DLD1 (cell line): ENCODE results near the gene GOLGA6L10.
"Not testable (repeated sequence)": the region's sequence is repeated elsewhere in the genome, so short reads cannot be mapped to it uniquely, and the experiment has no call there.

Experiments used
- in situ Hi-C: cut with HindIII; loops from 2 replicates; pipeline ENCODE4 v1.10.0; 2017; ENCODE audit warnings: low sequenced_read_pairs

Gene GOLGA6L10

GRCh38 chr15:82319522-82320278 lies 29.6 kb downstream of the GOLGA6L10 start:
- in situ Hi-C loops, result not testable (repeated sequence)

GRCh38 chr15:82318281-82318680 lies 31.0 kb downstream of the GOLGA6L10 start:
- in situ Hi-C loops, result not testable (repeated sequence)

DNA sequence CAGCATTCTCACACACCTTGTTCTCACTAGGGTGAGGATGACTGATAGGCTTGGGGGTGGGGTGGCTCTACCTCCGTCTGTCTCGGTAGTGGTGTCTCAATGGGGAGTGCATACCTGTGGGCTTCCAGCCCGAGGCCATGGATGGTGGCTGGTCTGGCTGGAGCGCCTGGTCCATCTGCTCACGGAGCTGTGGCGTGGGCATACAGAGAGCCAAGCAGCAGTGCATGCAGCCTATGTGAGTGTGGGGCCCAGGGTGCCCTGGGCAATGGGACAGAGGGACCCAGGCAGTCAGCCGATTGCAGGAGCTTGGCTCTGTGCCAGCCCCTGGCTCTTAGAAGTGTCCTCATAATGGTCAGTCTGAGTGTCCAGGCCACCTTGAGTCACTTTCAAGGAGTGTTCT lies 31.8 kb downstream of the GOLGA6L10 start:
- in situ Hi-C loops, result not testable (repeated sequence)

GRCh38 chr15:82317091-82317489 lies 32.2 kb downstream of the GOLGA6L10 start:
- in situ Hi-C loops, result no loop called here

DNA sequence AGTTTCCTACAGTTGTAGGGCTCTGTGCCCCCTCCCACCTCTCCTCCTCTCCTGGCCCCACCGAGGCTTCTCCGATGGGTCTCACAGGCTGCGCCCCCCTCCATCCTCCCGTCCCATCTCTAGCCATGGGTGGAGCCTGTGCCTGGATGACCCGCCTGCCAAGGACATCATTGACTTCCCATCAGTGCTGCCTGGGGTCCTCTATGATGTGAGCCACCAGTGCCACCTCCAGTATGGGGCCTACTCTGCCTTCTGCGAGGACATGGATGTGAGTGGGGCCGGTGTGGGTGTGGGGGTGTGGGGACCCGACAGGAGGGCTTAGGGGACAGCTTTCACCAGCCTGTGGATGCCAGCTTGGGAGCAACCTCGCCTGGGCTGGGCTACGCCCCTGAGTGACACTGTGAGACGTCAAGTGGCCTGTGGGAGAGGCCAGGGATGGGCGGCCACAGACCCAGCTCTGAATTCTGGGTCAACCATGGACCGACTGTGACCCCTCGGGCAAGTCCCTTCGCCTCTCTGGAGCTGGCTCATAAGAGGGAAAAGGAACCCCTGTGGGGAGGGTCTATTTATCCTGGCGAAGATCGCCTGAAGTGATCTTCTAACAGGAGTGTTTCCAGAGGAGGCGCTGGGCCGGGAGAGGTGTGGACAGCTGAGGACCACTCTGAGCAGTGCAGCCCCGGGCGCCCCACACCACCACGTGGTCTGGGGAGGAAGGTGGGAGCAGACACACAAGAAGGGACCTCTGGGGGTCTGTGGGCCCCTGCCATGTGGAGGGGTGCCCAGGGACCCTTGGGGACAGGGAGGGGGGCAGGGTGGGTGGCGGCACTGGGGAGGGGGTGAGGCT lies 32.8 kb downstream of the GOLGA6L10 start:
- in situ Hi-C loops, result not testable (repeated sequence)

DNA sequence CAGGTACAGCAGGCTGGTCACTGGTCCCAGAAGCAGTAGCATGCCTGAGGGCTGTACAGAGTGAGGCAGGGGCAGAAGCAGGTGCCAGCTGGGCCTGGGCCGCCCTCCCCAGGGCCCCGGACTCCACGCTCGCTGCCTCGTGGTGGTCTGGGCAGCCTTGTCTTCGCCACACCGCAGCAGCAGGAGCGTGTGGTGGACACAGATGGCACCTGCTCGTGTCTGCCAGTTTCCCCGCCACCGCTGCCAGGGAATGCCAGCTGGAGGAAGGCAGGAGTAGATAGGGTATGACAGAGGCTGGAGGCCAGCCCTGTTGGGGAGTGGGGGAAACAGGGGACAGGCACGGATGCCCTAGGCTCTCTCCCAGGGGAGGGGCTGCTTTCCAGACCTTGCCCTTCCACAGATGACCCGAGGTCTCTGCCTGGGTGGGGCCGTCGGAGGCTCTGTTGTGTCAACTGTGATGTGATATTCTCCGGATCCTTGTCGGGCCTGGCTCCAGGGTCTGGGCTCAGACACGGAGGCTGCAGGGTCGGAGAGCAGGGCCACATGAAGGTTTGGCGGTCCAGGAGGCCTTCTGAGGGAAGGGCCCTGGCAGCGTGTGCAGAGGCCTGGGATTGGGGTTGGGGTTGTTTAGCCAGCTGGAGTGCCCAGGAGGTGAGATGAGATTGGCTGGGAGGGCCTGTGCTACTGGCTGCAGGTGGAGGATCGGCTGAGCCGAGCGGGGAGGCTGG lies 33.6 kb downstream of the GOLGA6L10 start:
- in situ Hi-C loops, result no loop called here

GRCh38 chr15:82314769-82315518 lies 34.3 kb downstream of the GOLGA6L10 start:
- in situ Hi-C loops, result no loop called here

- in situ Hi-C loops, result not testable (repeated sequence)
Observed at GRCh38 chr15:82313951-82314768, 35.1 kb downstream of the GOLGA6L10 start.

DNA sequence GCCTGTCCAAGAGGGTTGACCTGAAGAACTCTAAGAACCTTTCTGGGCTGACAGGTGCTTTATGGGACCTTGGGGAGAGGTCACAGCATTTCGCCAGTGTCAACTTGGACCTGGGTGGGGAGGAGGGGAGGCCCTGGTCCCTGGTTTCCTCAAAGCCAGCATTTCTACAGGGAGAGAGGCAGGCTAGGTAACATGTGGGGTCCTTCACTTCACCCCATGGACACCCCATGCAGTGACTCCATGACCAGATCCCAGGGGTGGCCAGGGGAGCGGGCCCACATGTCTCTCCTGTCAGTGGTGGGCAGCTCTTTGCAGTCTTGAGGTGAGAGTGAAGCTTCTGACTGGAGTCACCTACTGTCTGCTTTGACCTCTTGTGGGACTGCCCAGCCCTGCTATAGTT lies 35.8 kb downstream of the GOLGA6L10 start:
- in situ Hi-C loops, result no loop called here

DNA sequence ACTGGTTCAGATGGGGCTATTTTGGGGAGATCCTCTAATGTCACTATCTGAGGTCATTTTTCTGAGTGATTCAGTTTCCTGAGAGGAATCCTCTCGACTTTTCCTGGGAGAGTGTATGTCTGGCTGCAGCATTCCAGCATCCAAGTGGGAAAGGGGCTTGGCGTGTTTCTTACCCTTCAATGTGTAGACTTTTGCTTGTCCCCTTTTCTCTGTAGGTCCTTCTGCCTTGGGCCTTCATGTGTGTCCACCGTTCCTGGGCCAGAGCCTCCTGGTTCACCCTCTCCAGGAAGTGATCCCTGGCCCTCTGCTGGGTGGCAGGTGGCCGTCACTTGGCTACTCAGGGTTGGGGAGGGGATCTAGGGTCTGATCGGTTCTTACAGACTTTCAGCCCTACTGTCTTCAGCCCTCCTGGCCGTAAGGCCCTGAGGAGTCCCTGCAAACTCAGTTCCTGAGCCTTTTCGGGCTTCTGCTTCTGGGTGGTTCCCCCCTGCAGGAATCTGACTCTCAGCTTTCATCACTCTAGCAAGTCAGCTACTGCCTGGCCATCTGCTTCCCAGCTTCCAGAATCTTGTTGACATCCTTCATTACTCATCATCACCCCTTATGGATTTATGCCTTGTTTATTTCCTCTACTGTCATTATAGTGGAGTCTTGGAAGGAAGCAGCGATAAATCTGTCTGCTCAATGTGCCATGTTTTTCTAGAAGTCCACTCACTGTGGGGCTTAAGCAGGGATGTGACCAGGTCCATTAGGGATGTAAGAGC lies 36.5 kb downstream of the GOLGA6L10 start:
- in situ Hi-C loops, result no loop called here

GRCh38 chr15:82311321-82311720 lies 38.0 kb downstream of the GOLGA6L10 start:
- in situ Hi-C loops, result not testable (repeated sequence)

- in situ Hi-C loops, result no loop called here
Observed at GRCh38 chr15:82309802-82310201, 39.5 kb downstream of the GOLGA6L10 start.

- in situ Hi-C loops, result no loop called here
Observed at GRCh38 chr15:82307714-82308081, 41.6 kb downstream of the GOLGA6L10 start.

DNA sequence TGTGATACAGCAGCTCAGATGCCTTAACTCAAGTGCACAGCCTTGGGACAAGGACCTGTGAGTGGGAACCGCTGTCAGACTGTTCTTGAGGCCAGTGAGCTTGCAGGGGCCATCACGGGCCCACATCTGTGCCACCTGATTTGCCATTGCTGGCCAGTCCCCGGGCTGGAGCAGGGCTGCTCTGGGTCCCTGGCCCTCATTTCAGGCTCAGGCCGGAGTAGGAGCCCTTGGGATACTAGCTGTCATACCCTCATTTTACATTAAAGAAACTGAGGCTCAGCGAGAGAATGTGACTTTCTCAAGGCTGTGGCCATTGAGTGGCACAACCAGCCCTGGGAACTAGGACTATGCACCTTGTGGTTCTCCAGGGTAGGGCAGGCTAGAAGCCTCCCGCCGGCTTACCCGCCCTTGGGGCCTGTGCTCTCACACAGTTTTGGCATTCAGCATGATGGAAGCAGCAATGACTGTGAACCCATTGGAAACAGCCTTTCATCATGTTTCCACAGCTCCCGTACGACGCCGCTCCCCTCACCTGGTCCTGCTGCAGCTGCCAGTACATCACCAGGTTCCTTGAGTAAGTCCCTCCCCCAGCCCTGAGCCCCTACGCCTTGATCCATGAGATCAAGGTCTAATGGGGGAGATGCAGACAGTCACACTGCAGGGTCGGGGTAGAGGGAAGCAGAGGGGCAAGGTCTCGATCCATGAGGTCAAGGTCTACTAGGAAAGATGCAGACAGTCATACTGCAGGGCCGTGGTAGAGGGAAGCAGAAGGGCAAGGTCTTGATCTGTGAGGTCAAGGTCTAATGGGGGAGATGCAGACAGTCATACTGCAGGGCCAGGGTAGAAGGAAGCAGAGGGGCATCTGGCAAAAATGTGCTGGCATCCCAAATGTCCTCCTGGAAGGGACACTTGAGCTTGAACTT lies 42.2 kb downstream of the GOLGA6L10 start:
- in situ Hi-C loops, result no loop called here

DNA sequence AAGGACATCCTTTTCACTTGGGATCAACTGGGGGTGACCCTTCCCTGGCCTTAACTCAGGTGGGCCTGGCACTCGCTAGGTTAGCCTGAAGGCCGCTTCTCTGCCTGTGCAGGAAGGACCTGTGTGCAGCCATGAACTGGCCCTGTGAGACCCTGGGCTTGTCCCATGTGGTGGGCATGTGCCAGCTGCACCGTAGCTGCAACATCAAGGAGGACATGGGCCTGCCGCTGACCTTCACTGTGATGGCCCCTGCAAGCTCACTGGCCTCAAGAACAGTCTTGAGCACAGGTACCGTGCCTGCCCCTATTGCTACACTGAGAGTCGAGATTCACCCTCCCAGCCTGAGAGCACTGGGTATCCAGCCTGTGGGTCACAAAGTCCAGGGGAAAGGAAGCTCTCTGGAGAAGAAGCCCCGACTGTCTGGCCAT lies 43.6 kb downstream of the GOLGA6L10 start:
- in situ Hi-C loops, result no loop called here

DNA sequence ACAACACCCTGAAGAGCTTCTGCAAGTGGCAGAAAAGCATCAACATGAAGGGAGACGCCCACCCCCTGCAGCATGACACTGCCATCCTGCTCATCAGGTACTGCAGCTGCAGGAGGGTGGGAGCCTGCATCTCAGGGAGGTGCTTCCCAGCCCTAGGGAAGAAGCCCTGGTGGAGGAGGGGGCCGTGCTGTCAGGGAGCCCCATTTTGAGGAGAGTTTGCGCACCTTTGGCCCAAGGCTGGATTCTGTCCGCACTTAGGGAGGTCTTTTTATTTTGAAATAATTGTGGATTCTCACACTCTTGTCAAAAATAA lies 44.5 kb downstream of the GOLGA6L10 start:
- in situ Hi-C loops, result no loop called here

GRCh38 chr15:82303956-82304777 lies 45.1 kb downstream of the GOLGA6L10 start:
- in situ Hi-C loops, result no loop called here
